ENCODE measurements around the gene COQ2.

DNA sequence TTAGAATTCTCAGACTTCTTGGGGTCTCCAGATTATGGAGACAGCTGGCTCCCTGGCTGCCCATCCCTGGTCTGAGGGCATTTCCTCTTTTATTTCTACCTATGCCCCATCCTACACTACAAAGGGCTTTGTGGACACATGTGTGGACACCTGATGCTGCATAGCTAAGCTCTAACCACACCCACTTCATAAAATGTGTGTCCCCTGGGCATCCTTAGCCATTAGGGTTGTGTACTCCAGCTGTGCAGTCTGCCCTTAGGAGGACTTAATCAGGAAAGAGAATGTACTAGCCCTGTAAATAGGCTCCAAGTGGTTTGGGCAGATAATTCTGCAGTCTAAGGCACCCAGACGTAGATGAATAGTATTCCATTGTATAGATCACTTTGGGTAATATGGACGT is 47.0 kb downstream of the COQ2 start:
- TF ChIP-seq TARDBP (IDR thresholded peaks at IDR 0.05): no peak
- TF ChIP-seq FOXK2 (IDR thresholded peaks at IDR 0.05): no peak
- TF ChIP-seq CTBP1 (IDR thresholded peaks at IDR 0.05; ENCODE audit: borderline replicate concordance): no peak
- TF ChIP-seq SUZ12 (IDR thresholded peaks at IDR 0.05): no peak
- TF ChIP-seq ARNT (IDR thresholded peaks at IDR 0.05): no peak
- TF ChIP-seq SP1 (IDR thresholded peaks at IDR 0.05): no peak
- no peak for TF ChIP-seq BHLHE40 (IDR thresholded peaks at IDR 0.05; ENCODE audit: borderline replicate concordance)
- no peak for TF ChIP-seq NFRKB (IDR thresholded peaks at IDR 0.05)
- no peak for TF ChIP-seq FOXA1 (IDR thresholded peaks at IDR 0.05)

Data from HEK293T (cell line).